Measurements from ENCODE around the gene SZT2.

SZT2 gene

DNA sequence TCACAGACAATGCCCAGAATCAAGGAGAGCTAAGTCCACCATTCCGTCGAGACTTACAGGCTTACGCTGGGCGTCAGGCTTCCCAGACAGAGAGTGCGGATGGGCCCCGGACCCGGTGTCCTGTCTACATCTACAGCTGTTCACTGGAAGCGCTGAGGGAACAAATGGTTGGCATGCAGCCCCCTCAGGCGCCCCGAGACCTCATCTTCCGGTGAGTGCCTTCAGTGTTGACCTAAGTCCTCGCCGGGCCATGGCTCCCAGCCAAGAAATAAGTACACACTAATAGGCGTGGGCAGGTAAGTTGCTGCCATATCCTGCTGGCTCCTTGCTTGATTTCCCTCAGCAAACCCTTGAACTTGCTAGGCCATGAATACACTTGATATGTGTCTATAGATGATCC, 37.8 kb downstream of the SZT2 start:
- TF ChIP-seq, protein P1, sequence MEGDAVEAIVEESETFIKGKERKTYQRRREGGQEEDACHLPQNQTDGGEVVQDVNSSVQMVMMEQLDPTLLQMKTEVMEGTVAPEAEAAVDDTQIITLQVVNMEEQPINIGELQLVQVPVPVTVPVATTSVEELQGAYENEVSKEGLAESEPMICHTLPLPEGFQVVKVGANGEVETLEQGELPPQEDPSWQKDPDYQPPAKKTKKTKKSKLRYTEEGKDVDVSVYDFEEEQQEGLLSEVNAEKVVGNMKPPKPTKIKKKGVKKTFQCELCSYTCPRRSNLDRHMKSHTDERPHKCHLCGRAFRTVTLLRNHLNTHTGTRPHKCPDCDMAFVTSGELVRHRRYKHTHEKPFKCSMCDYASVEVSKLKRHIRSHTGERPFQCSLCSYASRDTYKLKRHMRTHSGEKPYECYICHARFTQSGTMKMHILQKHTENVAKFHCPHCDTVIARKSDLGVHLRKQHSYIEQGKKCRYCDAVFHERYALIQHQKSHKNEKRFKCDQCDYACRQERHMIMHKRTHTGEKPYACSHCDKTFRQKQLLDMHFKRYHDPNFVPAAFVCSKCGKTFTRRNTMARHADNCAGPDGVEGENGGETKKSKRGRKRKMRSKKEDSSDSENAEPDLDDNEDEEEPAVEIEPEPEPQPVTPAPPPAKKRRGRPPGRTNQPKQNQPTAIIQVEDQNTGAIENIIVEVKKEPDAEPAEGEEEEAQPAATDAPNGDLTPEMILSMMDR (IDR thresholded peaks at IDR 0.05; ENCODE audit: borderline replicate concordance, insufficient read depth, low read depth, low read length) = no peak
- H3K4me3 ChIP-seq (ENCODE audit: low read depth, low read length) = no peak overlapping the region

DNA sequence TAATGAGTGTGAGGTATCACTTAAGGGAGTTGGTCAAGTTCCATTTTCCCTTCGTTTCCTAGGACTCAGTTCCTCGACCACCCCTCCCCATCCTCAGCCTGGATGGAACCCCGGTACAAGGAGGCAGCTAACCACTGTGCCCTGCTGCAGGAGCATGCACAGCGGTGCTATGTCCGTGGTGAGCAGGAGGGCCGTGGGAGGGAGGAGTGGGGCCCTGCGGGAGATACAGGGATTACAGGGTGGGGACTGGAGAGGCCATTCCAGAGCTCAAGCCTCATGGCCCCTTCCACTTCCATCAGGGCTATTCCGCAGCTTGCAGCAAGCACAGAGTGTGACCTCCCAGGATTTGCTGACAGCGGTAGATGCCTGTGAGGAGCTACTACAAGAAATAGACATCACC, 38.2 kb downstream of the SZT2 start:
- H3K4me3 ChIP-seq (ENCODE audit: low read depth, low read length) = no peak overlapping the region
- TF ChIP-seq, protein P1 (IDR thresholded peaks at IDR 0.05; ENCODE audit: borderline replicate concordance, insufficient read depth, low read depth, low read length) = no peak

DNA sequence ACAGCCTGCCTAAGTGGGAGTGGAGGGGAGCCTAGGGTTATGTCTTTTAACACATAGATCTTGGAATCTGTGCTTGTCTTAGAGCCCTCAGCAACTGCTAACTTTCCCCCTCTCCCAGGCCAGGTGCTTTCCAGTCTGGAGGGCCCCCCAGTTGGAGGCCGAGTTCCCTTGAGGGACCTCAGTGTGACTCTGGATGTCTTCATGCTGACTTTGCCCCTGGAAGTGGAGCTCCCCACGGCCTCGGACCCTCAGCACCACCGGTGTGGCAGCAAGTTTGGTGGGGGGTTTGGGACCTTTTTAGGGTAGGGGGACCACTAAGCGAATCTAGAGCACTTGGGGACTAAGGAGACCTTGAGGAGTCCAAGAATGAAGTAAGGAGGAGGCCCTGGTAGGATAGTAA, 41.1 kb downstream of the SZT2 start:
- no peak overlapping the region for H3K4me3 ChIP-seq (ENCODE audit: low read depth, low read length)
- TF ChIP-seq, protein P1 (IDR thresholded peaks at IDR 0.05; ENCODE audit: borderline replicate concordance, insufficient read depth, low read depth, low read length) = no peak

DNA sequence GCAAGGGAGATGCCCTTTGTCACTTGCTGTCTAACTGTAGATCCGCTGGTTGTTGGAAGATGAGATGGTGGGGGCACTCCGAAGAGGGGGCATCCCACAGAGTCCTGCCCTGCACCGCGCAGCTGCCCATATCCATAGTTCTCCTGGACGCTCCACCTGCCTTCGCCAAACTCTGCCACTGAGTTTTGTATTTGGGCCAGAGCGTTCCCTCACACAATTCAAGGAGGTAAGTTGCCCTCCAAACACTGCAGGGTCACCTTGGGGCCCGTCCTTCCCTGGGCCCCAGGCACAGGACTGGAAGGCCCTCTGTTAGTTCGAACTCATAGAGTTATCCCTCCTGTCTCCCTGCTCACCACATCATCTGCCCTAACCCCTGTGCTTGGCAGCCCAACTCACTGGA, 42.0 kb downstream of the SZT2 start:
- H3K4me3 ChIP-seq (ENCODE audit: low read depth, low read length) = no peak overlapping the region
- TF ChIP-seq, protein P1 (IDR thresholded peaks at IDR 0.05; ENCODE audit: borderline replicate concordance, insufficient read depth, low read depth, low read length) = no peak

DNA sequence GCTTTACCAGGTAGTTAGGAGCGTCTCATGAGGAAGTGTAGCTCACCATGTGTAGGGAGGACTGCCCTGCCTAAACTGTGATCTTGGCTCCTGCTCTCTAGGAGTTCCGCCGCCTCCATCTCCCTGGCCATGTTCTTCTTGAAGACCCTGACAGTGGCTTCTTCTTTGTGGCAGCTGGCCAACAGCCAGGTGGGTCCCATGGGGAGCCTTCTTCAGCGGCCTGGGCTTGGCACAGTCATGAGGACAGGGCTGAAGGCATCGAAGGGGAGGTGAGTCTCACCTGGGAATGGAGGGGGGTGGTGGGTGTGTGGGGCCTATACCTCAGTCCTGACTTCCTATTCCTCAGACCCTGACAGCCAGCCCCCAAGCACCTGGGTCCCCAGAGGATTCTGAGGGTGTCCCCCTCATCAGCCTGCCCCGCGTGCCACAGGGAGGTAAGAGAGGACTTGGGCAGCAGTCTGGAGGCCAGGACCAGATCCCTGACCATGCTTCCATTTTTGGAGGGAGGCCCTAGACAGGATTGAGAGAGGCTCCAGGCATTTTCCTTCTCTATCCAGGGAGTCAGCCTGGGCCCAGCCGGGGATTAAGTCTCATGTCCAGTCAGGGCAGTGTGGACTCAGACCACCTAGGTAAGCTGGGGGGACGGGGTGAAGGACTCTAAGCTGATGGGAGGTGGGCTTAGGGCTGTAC, 42.6 kb downstream of the SZT2 start:
- TF ChIP-seq, protein P1 (IDR thresholded peaks at IDR 0.05; ENCODE audit: borderline replicate concordance, insufficient read depth, low read depth, low read length) = no peak
- no peak overlapping the region for H3K4me3 ChIP-seq (ENCODE audit: low read depth, low read length)

DNA sequence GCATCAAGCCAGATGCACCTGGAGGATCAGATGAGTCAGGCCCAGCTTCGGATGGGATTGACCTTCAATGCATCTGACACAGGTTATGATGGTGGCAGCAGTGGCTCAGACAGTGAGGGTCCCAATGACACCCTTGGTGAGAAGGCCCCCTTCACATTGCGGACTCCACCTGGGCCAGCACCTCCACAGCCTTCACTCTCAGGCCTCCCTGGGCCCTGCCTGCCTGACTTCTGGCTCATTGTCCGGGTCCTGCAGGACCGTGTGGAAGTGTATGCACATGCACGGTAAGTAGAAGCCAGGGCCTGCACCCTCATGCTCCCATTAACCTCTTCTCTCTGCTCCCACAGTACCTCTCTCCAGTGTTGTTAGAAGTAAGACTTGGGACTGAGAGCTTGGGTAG, 43.2 kb downstream of the SZT2 start:
- TF ChIP-seq, protein P1 (IDR thresholded peaks at IDR 0.05; ENCODE audit: borderline replicate concordance, insufficient read depth, low read depth, low read length) = no peak
- no peak overlapping the region for H3K4me3 ChIP-seq (ENCODE audit: low read depth, low read length)

DNA sequence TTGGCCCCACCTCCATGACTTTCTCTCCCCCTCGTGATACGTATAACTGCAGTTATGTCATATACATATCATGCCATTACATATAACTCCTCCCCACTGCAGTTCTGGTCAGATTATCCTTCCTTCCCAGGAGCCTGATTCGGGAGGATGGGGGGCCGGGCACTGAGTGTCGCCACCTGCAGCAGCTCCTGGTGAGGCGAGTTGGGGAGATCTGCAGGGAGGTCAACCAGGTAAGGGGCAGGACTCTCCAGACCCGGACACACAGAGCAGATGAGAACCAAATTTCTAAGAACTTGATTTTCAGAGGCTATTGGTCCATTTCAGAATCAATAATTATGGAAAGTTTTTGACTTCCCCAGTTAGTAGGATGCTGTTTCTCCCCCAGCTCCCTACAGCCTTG, 44.6 kb downstream of the SZT2 start:
- no peak overlapping the region for H3K4me3 ChIP-seq (ENCODE audit: low read depth, low read length)
- TF ChIP-seq, protein P1 (IDR thresholded peaks at IDR 0.05; ENCODE audit: borderline replicate concordance, insufficient read depth, low read depth, low read length) = no peak

Measured in GM12875 (cell line).